A549 (cell line): ENCODE measurements around the gene GDPD3. TPM values are rescaled to one million over a fixed set of nuclear protein-coding genes. Genes with fewer than 3 reads are reported as not detected.
A peak's percentile ranks its signal among the peaks of the same experiment; 100 is the strongest.

ENCODE experiments used
- ATAC-seq, 2 experiments: fragments of 200-7000 bp in 1 of 2; fragments of >200 bp in 1 of 2; cut with Nextera tagmentation in 1 of 2; cut with Tn5 transposase in 1 of 2; 3 replicates each; pipeline versions ENCODE4 v1.8.0 to v1.9.1; 2018 to 2020; ENCODE audit warnings: mild to moderate bottlenecking in 1 of 2, moderate library complexity in 1 of 2
- CTCF ChIA-PET: fragments of 300-600 bp; sonication (Branson Sonifier 250); formaldehyde crosslinking; extraction: SDS; loops from one replicate; lab custom pipeline; 2021; ENCODE audit warnings: antibody characterized with exemption, inconsistent platforms; lab: Yijun Ruan, JAX
- POLR2A ChIA-PET: fragments of 350-600 bp; formaldehyde crosslinking; extraction: SDS; loops from one replicate; lab custom pipeline; 2021; ENCODE audit warnings: antibody characterized with exemption, inconsistent platforms; lab: Yijun Ruan, JAX
- DNase-seq, 2 experiments: peaks; one replicate each; pipeline versions ENCODE4 v3.0.0 to v3.0.0-alpha.2; 2011 to 2016; ENCODE audit warnings: low read depth in 1 of 2, low spot score in 1 of 2
- FAIRE-seq: peaks from 2 replicates; lab custom pipeline; 2011; peaks lifted over from hg19 to GRCh38; lab: Jason Lieb, UNC
- H3K27ac ChIP-seq, 2 experiments: fragments of >200 bp; sonication (Bioruptor Twin); formaldehyde crosslinking; 3 replicates each; pipeline ENCODE4 v1.5.1; 2016 to 2017
- H3K4me1 ChIP-seq: fragments of >200 bp; sonication (Bioruptor Twin); formaldehyde crosslinking; 3 replicates; pipeline ENCODE4 v1.6.1; 2016
- H3K4me2 ChIP-seq: fragments of >200 bp; sonication (Bioruptor Twin); formaldehyde crosslinking; 3 replicates; pipeline ENCODE4 v1.6.1; 2016
- H3K4me3 ChIP-seq: fragments of >200 bp; sonication (Bioruptor Twin); formaldehyde crosslinking; 3 replicates; pipeline ENCODE4 v1.5.1; 2016
- H3K9me3 ChIP-seq: fragments of >200 bp; sonication (Bioruptor Twin); formaldehyde crosslinking; 3 replicates; pipeline ENCODE4 v1.6.1; 2016
- CHD2 ChIP-seq: fragments of 150-350 bp; IDR thresholded peaks from 2 replicates; pipeline ENCODE4 v1.6.1; 2014; ENCODE audit warnings: low read length; ENCODE audit not compliant: partially characterized antibody
- E2F6 ChIP-seq: IDR thresholded peaks from 2 replicates; pipeline ENCODE4 v1.6.1; 2012; ENCODE audit warnings: low read depth, borderline replicate concordance
- ESRRA ChIP-seq: fragments of 150-350 bp; IDR thresholded peaks from 2 replicates; pipeline ENCODE4 v1.6.1; 2014; ENCODE audit warnings: mild to moderate bottlenecking, low read length, borderline replicate concordance
- FOSL2 ChIP-seq, 2 experiments: fragments of 450-650 bp in 1 of 2; fragments of >200 bp in 1 of 2; sonication (Bioruptor Twin) in 1 of 2; formaldehyde crosslinking; IDR thresholded peaks; 2 replicates each; pipeline versions ENCODE4 v1.5.0 to v1.6.1; 2016 to 2020; ENCODE audit warnings: mild to moderate bottlenecking in 1 of 2, moderate library complexity in 1 of 2
- HOXA7 ChIP-seq: fragments of 250-450 bp; sonication (Bioruptor Pico); IDR thresholded peaks from 2 replicates; pipeline ENCODE4 v1.5.0; 2020; ENCODE audit warnings: mild to moderate bottlenecking, moderate library complexity
- HOXB13 ChIP-seq: fragments of 250-450 bp; sonication (Bioruptor Pico); IDR thresholded peaks from 2 replicates; pipeline ENCODE4 v1.5.0; 2020; ENCODE audit warnings: low read depth, mild to moderate bottlenecking, moderate library complexity
- KDM5A ChIP-seq: fragments of 200-600 bp; sonication (generic); IDR thresholded peaks from 2 replicates; pipeline ENCODE4 v1.6.1; 2016; ENCODE audit warnings: antibody characterized with exemption, mild to moderate bottlenecking
- MAX ChIP-seq: IDR thresholded peaks from 2 replicates; pipeline ENCODE4 v1.6.1; 2012
- MYC ChIP-seq: IDR thresholded peaks from 2 replicates; pipeline ENCODE4 v1.6.1; 2012; ENCODE audit warnings: mild to moderate bottlenecking, inconsistent platforms, low read length, improper control_type of control experiment, borderline replicate concordance
- NR3C1 ChIP-seq: fragments of >200 bp; sonication (Bioruptor Twin); formaldehyde crosslinking; IDR thresholded peaks from 3 replicates; pipeline ENCODE4 v1.6.1; 2017
- RCOR1 ChIP-seq: fragments of 150-350 bp; IDR thresholded peaks from 2 replicates; pipeline ENCODE4 v1.6.1; 2014; ENCODE audit warnings: antibody characterized with exemption, low read length, low read depth
- USF2 ChIP-seq: fragments of 450-650 bp; IDR thresholded peaks from 2 replicates; pipeline ENCODE4 v1.6.1; 2014; ENCODE audit warnings: antibody characterized with exemption
- ZNF302 ChIP-seq: fragments of 250-450 bp; sonication (Bioruptor Pico); IDR thresholded peaks from 2 replicates; pipeline ENCODE4 v1.9.0; 2021; ENCODE audit warnings: inconsistent platforms, mild to moderate bottlenecking, moderate library complexity
- ZSCAN20 ChIP-seq: fragments of 250-450 bp; sonication (Bioruptor Pico); IDR thresholded peaks from 2 replicates; pipeline ENCODE4 v1.8.0; 2022; ENCODE audit warnings: mild to moderate bottlenecking, moderate library complexity
- WGBS: methylation state at CpG from one replicate; pipeline ENCODE4 v1.1.6; 2017; ENCODE audit errors: missing lambda C conversion rate; 5-methylcytosine and 5-hydroxymethylcytosine counted together
- polyA plus RNA-seq, 4 experiments: library from polyadenylated mRNA; depleted of rRNA in 3 of 4; stranded (reverse); fragments of >200 nt; fragmentation: RNase III in 1 of 4; extraction: RNeasy Plus Mini Kit Qiagen cat#74134 plus additional on column Dnase treatment in 1 of 4; gene quantifications; 2 replicates in 3 of 4; 3 replicates in 1 of 4; pipeline ENCODE4 v1.2.3, GENCODE V29; 2011 to 2017
- TF ChIP-seq, protein P1 (sequence below): fragments of 150-350 bp; IDR thresholded peaks from 2 replicates; pipeline ENCODE4 v1.6.1; 2014; ENCODE audit warnings: low read depth, mild to moderate bottlenecking, low read length
- TF ChIP-seq, protein P2 (sequence below): fragments of >200 bp; sonication (Bioruptor Twin); formaldehyde crosslinking; IDR thresholded peaks from 3 replicates; pipeline ENCODE4 v1.5.1; 2016

The GDPD3 gene
- polyA plus RNA-seq, 2 of the 4 experiments (the other 2 are of a cell fraction), result 0.58 to 1.8 TPM

DNA sequence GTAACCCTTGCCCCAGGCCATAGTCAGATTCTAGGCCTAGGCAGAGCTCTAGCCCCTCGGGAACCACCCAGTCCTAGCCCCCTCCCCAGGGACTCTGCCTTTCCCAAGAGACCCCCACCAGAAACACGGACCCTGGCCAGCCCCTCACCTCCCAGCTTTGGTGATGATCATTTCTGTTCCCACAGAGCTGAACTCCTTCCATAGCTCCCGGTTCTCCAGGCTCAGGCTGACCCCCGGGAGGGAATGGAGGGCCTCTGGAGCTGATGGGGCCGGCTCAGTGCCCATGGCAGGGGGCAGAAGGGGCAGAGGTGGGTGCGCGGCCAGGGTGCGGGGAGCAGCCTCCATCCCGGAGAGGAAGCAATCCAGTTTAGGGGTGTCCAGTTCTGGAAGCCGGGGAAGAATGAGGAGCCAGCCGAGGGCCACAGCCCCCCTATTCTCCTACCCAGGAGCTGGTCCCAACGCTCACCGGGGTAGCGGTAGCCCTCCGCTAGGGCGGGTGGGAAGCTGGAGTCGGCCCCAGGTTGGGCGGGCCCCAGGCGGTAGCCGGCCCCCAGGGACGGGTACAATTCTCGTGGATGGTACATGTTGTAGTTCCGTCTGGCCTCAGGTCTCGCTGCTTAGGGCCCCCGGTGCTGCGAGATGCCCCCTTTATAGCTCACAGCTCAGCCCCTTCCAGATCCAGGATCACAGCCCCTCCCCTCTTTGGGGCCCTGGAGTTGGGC is 22.6 kb downstream of the GDPD3 start:
- H3K4me1 ChIP-seq, result peaks cover 26% of the 10 kb centered on the region
- TF ChIP-seq HOXB13, result no peak
- TF ChIP-seq, protein P1, sequence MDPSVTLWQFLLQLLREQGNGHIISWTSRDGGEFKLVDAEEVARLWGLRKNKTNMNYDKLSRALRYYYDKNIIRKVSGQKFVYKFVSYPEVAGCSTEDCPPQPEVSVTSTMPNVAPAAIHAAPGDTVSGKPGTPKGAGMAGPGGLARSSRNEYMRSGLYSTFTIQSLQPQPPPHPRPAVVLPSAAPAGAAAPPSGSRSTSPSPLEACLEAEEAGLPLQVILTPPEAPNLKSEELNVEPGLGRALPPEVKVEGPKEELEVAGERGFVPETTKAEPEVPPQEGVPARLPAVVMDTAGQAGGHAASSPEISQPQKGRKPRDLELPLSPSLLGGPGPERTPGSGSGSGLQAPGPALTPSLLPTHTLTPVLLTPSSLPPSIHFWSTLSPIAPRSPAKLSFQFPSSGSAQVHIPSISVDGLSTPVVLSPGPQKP, result no peak
- TF ChIP-seq USF2, result no peak
- no peak for TF ChIP-seq FOSL2 (IDR thresholded peaks at IDR 0.05)
- no peak for TF ChIP-seq FOSL2 (CRISPR knock-in tag; IDR thresholded peaks at IDR 0.05)
- TF ChIP-seq MAX, result no peak
- TF ChIP-seq E2F6, result no peak
- no peak for TF ChIP-seq ESRRA
- no peak for TF ChIP-seq RCOR1
- no peak for TF ChIP-seq HOXA7
- TF ChIP-seq ZSCAN20, result no peak
- TF ChIP-seq, all 56 proteins: peak for 0
- no peaks in the 10 kb centered on the region for H3K9me3 ChIP-seq
- H3K27ac ChIP-seq, result peak overlapping the region in 1 of 2 experiments; percentile 94; a peak in 3 of 6 replicates
- POLR2A ChIA-PET, result interaction anchor here (1.8 to 4.9 kb wide), 2 partner anchors 14 to 25 kb away, joined by 7 to 67 read pairs; partner anchors contain the start of gene ALDOA
- FAIRE-seq, result no peak
- DNase-seq, result no peak
- 90% methylated on average over 19 of the region's 26 CpGs for WGBS
- CTCF ChIA-PET, result interaction anchor here (0.6 to 9.6 kb wide), 21 partner anchors 10 to 547 kb away, joined by 3 to 153 read pairs (median 6); partner anchors contain the start of genes ALDOA, GDPD3, PPP4C and TAOK2
- H3K4me3 ChIP-seq, result no peak overlapping the region; the same call in 2 of the 3 replicates
- H3K4me2 ChIP-seq, result peak overlapping the region; percentile 88; the same call in 1 of the 3 replicates
- ATAC-seq, result no peak

- CTCF ChIA-PET, result interaction anchor here (0.7 to 9.6 kb wide), 4 partner anchors 11 to 1233 kb away, joined by 3 to 153 read pairs (median 131); partner anchors contain the start of genes ALDOA, GDPD3 and PPP4C
- POLR2A ChIA-PET, result interaction anchor here (4.9 kb wide), 1 partner anchor 23 kb away, joined by 67 read pairs; the partner anchor contains the start of gene ALDOA
- 92% methylated on average over 19 of the region's 22 CpGs for WGBS
These were observed 24.3 kb downstream of the GDPD3 start for GRCh38 chr16:30088832-30089624.

More at GRCh38 chr16:30088832-30089624, 24.3 kb downstream of the GDPD3 start:
- Histone ChIP-seq H3K4me2 (no peak overlapping the region), H3K4me3 (no peak overlapping the region), H3K9me3 (no peaks in the 10 kb centered on the region), H3K4me1 (peaks cover 19% of the 10 kb centered on the region), H3K27ac (peak overlapping the region in 1 of 2 experiments; percentile 94; a peak in 3 of 6 replicates)
- FAIRE-seq (no peak), ATAC-seq (no peak), DNase-seq (no peak)
- no peak for TF ChIP-seq KDM5A
- no peak for TF ChIP-seq CHD2
- no peak for TF ChIP-seq ZNF302 (CRISPR knock-in tag)
- no peak for TF ChIP-seq NR3C1
- TF ChIP-seq MYC, result no peak
- TF ChIP-seq, protein P2, sequence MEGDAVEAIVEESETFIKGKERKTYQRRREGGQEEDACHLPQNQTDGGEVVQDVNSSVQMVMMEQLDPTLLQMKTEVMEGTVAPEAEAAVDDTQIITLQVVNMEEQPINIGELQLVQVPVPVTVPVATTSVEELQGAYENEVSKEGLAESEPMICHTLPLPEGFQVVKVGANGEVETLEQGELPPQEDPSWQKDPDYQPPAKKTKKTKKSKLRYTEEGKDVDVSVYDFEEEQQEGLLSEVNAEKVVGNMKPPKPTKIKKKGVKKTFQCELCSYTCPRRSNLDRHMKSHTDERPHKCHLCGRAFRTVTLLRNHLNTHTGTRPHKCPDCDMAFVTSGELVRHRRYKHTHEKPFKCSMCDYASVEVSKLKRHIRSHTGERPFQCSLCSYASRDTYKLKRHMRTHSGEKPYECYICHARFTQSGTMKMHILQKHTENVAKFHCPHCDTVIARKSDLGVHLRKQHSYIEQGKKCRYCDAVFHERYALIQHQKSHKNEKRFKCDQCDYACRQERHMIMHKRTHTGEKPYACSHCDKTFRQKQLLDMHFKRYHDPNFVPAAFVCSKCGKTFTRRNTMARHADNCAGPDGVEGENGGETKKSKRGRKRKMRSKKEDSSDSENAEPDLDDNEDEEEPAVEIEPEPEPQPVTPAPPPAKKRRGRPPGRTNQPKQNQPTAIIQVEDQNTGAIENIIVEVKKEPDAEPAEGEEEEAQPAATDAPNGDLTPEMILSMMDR, result no peak
- no peak for TF ChIP-seq ESRRA
